AG04450 (cell line): Measurements from ENCODE around the gene ZNF827. TPM values are rescaled to one million over a fixed set of nuclear protein-coding genes. Genes with fewer than 3 reads are reported as not detected.
A peak's percentile ranks its signal among the peaks of the same experiment; 100 is the strongest.

Experiments used
- CTCF ChIA-PET: fragments of 300-600, 350-600 bp; formaldehyde crosslinking; extraction: SDS; loops from one replicate; lab custom pipeline; 2022; ENCODE audit warnings: antibody characterized with exemption, inconsistent platforms; lab: Charles Lee
- POLR2A ChIA-PET: fragments of 350-600 bp; formaldehyde crosslinking; extraction: SDS; loops from one replicate; lab custom pipeline; 2021; ENCODE audit warnings: antibody characterized with exemption, inconsistent platforms; lab: Yijun Ruan, JAX
- DNase-seq: peaks from one replicate; pipeline ENCODE4 v3.0.0-alpha.2; 2011; ENCODE audit warnings: low read depth, low spot score
- H3K27ac ChIP-seq: one replicate; pipeline ENCODE4 v1.5.1; 2012; ENCODE audit warnings: low read depth, low read length, control low read depth
- H3K27me3 ChIP-seq: one replicate; pipeline ENCODE4 v1.6.0; 2012; ENCODE audit warnings: low read length; ENCODE audit not compliant: control insufficient read depth, insufficient read depth
- H3K4me3 ChIP-seq: 2 replicates; pipeline ENCODE4 v1.5.1; 2011; ENCODE audit warnings: mild to moderate bottlenecking, low read depth, low read length, control low read depth
- H3K9me3 ChIP-seq: 2 replicates; pipeline ENCODE4 v1.5.1; 2012; ENCODE audit warnings: low read length; ENCODE audit not compliant: control insufficient read depth, insufficient read depth
- CTCF ChIP-seq: IDR thresholded peaks from 2 replicates; pipeline ENCODE4 v1.5.1; 2011; ENCODE audit warnings: low read depth, low read length, control low read depth, inconsistent platforms
- polyA plus RNA-seq: library from polyadenylated mRNA; depleted of rRNA; stranded (reverse); fragments of >200 nt; gene quantifications from 2 replicates; pipeline ENCODE4 v1.2.3, GENCODE V29; 2011

The ZNF827 gene
- polyA plus RNA-seq, 1 experiment = 9.8 TPM

- DNase-seq = no peak
- ChIA-PET POLR2A (interaction anchor here (0.6 to 0.7 kb wide), 3 partner anchors 8 to 251 kb away, joined by 3 to 6 read pairs (median 3); no protein-coding TSS in a partner anchor), CTCF (interaction anchor here (0.7 kb wide), 1 partner anchor 990 kb away, joined by 5 read pairs; no protein-coding TSS in a partner anchor)
- Histone ChIP-seq H3K27ac (peak overlapping the region; percentile 77), H3K9me3 (no peaks in the 10 kb centered on the region), H3K27me3 (no peaks in the 10 kb centered on the region), H3K4me3 (peak overlapping the region; percentile 72)
- no peak for TF ChIP-seq CTCF
These were observed 532 bp downstream of the ZNF827 start for GRCh38 chr4:145937971-145938611.

GRCh38 chr4:145936997-145937901, 1.4 kb downstream of the ZNF827 start:
- Histone ChIP-seq H3K4me3 (peak overlapping the region; percentile 72), H3K27ac (peak overlapping the region; percentile 83), H3K27me3 (no peaks in the 10 kb centered on the region), H3K9me3 (no peaks in the 10 kb centered on the region)
- CTCF ChIA-PET = interaction anchor here (0.5 to 1.0 kb wide), 9 partner anchors 19 to 1160 kb away, joined by 3 to 6 read pairs (median 4); no protein-coding TSS in a partner anchor
- no peak for DNase-seq
- POLR2A ChIA-PET = interaction anchor here (0.5 to 1.4 kb wide), 4 partner anchors 50 to 297 kb away, joined by 3 to 6 read pairs (median 5); no protein-coding TSS in a partner anchor
- TF ChIP-seq CTCF = no peak

GRCh38 chr4:145936142-145936996, 2.3 kb downstream of the ZNF827 start:
- Histone ChIP-seq H3K27me3 (no peaks in the 10 kb centered on the region), H3K27ac (peak overlapping the region; percentile 83), H3K9me3 (no peaks in the 10 kb centered on the region), H3K4me3 (peak overlapping the region; percentile 72)
- DNase-seq = no peak
- peak; percentile 47 for TF ChIP-seq CTCF
- CTCF ChIA-PET = interaction anchor here (0.5 to 1.4 kb wide), 10 partner anchors 20 to 1161 kb away, joined by 3 to 6 read pairs (median 4); no protein-coding TSS in a partner anchor
- POLR2A ChIA-PET = interaction anchor here (0.5 to 1.4 kb wide), 4 partner anchors 49 to 296 kb away, joined by 3 to 6 read pairs (median 5); no protein-coding TSS in a partner anchor

- Histone ChIP-seq H3K27ac (peak overlapping the region; percentile 83), H3K4me3 (peak overlapping the region; percentile 72), H3K27me3 (no peaks in the 10 kb centered on the region), H3K9me3 (no peaks in the 10 kb centered on the region)
- ChIA-PET POLR2A (interaction anchor here (0.7 kb wide), 1 partner anchor 16 kb away, joined by 3 read pairs; no protein-coding TSS in a partner anchor), CTCF (interaction anchor here (1.4 kb wide), 1 partner anchor 20 kb away, joined by 4 read pairs; no protein-coding TSS in a partner anchor)
- DNase-seq = no peak
- no peak for TF ChIP-seq CTCF
These were observed 3.1 kb downstream of the ZNF827 start for GRCh38 chr4:145935253-145936141.
